HTR-8/SVneo (cell line): Measurements from ENCODE around the gene GLYATL3.

Experiments
- DNase-seq: peaks from one replicate; pipeline ENCODE4 v3.0.0; 2011; ENCODE audit warnings: low spot score, mixed read lengths; ENCODE audit not compliant: insufficient read length
- FAIRE-seq: peaks from 2 replicates; lab custom pipeline; 2011; peaks lifted over from hg19 to GRCh38; lab: Jason Lieb, UNC

The GLYATL3 gene

GRCh38 chr6:49541936-49542335 is 42.2 kb downstream of the GLYATL3 start:
- no peak for DNase-seq

GRCh38 chr6:49543087-49543858 is 43.5 kb downstream of the GLYATL3 start:
- FAIRE-seq (peak; percentile 38), DNase-seq (no peak)

More at GRCh38 chr6:49541936-49542335, 42.2 kb downstream of the GLYATL3 start:
- no peak for FAIRE-seq

GRCh38 chr6:49546331-49546730 is 46.6 kb downstream of the GLYATL3 start:
- no peak for FAIRE-seq
- DNase-seq = no peak

GRCh38 chr6:49548613-49549304 is 49.0 kb downstream of the GLYATL3 start:
- FAIRE-seq (no peak), DNase-seq (no peak)

GRCh38 chr6:49549691-49550491 is 50.2 kb downstream of the GLYATL3 start:
- FAIRE-seq (no peak), DNase-seq (no peak)

- FAIRE-seq (peak; percentile 55), DNase-seq (peak; percentile 64)
These were observed 50.9 kb downstream of the GLYATL3 start, which contains the start of gene C6orf141 for GRCh38 chr6:49550492-49551077. TSS of gene C6orf141 (plus strand) at chr6:49550668. CDS start at chr6:49550793, 125 bp downstream.

- FAIRE-seq = peak; percentile 69
- DNase-seq = no peak
These were observed 51.5 kb downstream of the GLYATL3 start for GRCh38 chr6:49551078-49551865.

GRCh38 chr6:49551866-49552129 is 52.1 kb downstream of the GLYATL3 start:
- FAIRE-seq (no peak), DNase-seq (no peak)

- FAIRE-seq (no peak), DNase-seq (no peak)
These were observed 52.9 kb downstream of the GLYATL3 start for GRCh38 chr6:49552596-49552995.

GRCh38 chr6:49553384-49553783 is 53.7 kb downstream of the GLYATL3 start:
- no peak for FAIRE-seq
- DNase-seq = no peak

- DNase-seq = no peak
- FAIRE-seq = no peak
These were observed 56.2 kb downstream of the GLYATL3 start for GRCh38 chr6:49555951-49556350.

GRCh38 chr6:49556429-49556837 is 56.7 kb downstream of the GLYATL3 start:
- peak; percentile 4 for FAIRE-seq
- no peak for DNase-seq

GRCh38 chr6:49557177-49557576 is 57.5 kb downstream of the GLYATL3 start:
- no peak for FAIRE-seq

GRCh38 chr6:49558238-49558637 is 58.5 kb downstream of the GLYATL3 start:
- no peak for FAIRE-seq

More at GRCh38 chr6:49557177-49557576, 57.5 kb downstream of the GLYATL3 start:
- DNase-seq = no peak

GRCh38 chr6:49563006-49563886 is 63.5 kb downstream of the GLYATL3 start:
- DNase-seq (no peak), FAIRE-seq (no peak)

More at GRCh38 chr6:49558238-49558637, 58.5 kb downstream of the GLYATL3 start:
- no peak for DNase-seq

- FAIRE-seq (no peak), DNase-seq (no peak)
These were observed 64.8 kb downstream of the GLYATL3 start for GRCh38 chr6:49564552-49564951.

- no peak for DNase-seq
- FAIRE-seq = no peak
These were observed 65.5 kb downstream of the GLYATL3 start for GRCh38 chr6:49565261-49565660.

GRCh38 chr6:49565855-49566254 is 66.1 kb downstream of the GLYATL3 start:
- no peak for FAIRE-seq
- peak; percentile 55 for DNase-seq
